Left lung (tissue), 10 donors: ENCODE results near the gene TFPI. TPM values are rescaled to one million over a fixed set of nuclear protein-coding genes. Genes with fewer than 3 reads are reported as not detected.

Experiments
- ATAC-seq: fragments of 200-7000 bp; cut with Tn5 transposase; one replicate; pipeline ENCODE4 v1.9.1; 2020; ENCODE audit warnings: moderate library complexity
- DNase-seq, 4 donors: peaks; one replicate each; pipeline ENCODE4 v3.0.0-alpha.2; 2013 to 2020
- H3K27ac ChIP-seq, 2 donors: fragments of 200-600 bp; sonication (generic) in 1 of 2; one replicate each; pipeline versions ENCODE4 v1.5.0 to v1.8.0; 2020 to 2021
- H3K27me3 ChIP-seq, 2 donors: fragments of 200-600 bp; sonication (generic) in 1 of 2; one replicate each; pipeline versions ENCODE4 v1.5.0 to v1.8.0; 2020 to 2021
- H3K36me3 ChIP-seq, 2 donors: fragments of 200-600 bp; sonication (generic) in 1 of 2; one replicate each; pipeline versions ENCODE4 v1.5.0 to v1.8.0; 2020 to 2021
- H3K4me1 ChIP-seq, 2 donors: fragments of 200-600 bp; one replicate each; pipeline ENCODE4 v1.8.0; 2021
- H3K4me3 ChIP-seq, 2 donors: fragments of 200-600 bp; sonication (generic) in 1 of 2; one replicate each; pipeline versions ENCODE4 v1.5.0 to v1.8.0; 2020 to 2021; ENCODE audit warnings: mild to moderate bottlenecking in 1 of 2
- H3K9me3 ChIP-seq, 2 donors: fragments of 200-600 bp; sonication (generic) in 1 of 2; one replicate each; pipeline versions ENCODE4 v1.5.0 to v1.8.0; 2020 to 2021
- intact Hi-C, 2 donors: fragments of 100-400 bp; cut with DNase I; formaldehyde crosslinking; loops; one replicate each; pipeline versions ENCODE4 v1.11.2 to v1.14.2; 2022
- polyA plus RNA-seq, 6 donors: library from polyadenylated mRNA; unstranded; fragments of 120-200 nt; gene quantifications; one replicate each; pipeline ENCODE4 v1.2.1, GENCODE V29; 2013; ENCODE audit not compliant: insufficient read length in 6 of 6
- total RNA-seq, 2 donors: library from RNA; stranded (reverse); fragmentation: NEBNext Ultra II Directional; extraction: Animal tissue kit (Norgen Biotek cat#: 25700); gene quantifications; one replicate each; pipeline ENCODE4 v1.2.1, GENCODE V29; 2021
- TF ChIP-seq, protein P1 (sequence below), 2 donors: fragments of 200-600 bp; sonication (generic) in 1 of 2; IDR thresholded peaks; one replicate each; pipeline versions ENCODE4 v1.5.0 to v1.8.0; 2021; ENCODE audit warnings: antibody characterized with exemption in 2 of 2
- donor health status: DM: no; HTN: yes; CAD: no.
- donor health status: DM: no; HTN: no; CAD: no.

Gene TFPI
- total and polyA plus RNA-seq, 8 donors, result 132 to 300 (median 163) TPM

DNA sequence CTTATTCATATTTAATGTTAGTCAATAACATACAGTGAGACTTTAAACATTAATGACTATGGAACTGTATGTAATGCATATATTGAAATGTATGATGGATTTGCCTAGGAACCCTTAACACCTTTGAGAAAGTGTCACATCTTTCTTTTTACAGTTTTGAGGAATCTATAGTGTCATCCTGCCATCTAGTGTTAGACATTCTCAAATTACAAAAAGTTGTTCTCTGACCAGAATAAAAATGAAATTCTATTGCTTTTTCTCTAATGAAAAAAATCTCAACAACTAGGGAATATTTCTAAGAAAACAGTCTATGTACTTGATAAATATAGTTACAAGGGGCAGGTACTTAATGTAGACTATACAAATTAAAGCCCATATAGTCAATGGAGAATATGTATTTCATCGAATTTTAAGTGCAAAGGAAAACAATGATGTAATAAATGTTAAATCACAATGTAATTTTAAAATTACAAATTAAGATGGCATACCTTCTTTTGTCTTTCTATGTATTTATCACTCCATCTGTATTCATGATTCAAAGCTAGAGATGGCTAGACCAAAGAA, 101.1 kb downstream of the TFPI start:
- no peaks in the 10 kb centered on the region for H3K4me1 ChIP-seq
- ATAC-seq (no peak), DNase-seq (no peak)

DNA sequence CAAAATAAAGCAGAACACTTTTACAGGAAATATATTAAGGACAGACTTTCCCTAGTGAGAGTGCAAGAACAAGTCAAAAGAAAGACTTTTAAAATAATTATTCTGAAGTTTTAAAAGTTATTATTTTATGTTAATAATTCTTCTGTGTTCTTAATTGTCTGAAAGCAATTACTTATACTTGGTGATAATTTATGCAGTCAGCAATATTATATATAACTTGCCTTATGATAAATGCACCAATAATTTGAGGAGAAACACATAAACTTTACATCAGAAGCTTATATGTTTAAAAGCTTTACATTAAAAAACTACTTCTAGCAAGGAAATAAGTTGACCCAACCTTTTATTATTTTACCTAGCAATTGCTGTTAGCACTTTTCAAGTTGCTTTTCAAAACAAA, 102.7 kb downstream of the TFPI start:
- H3K4me3 ChIP-seq, result no peak overlapping the region
- DNase-seq (no peak), ATAC-seq (no peak)
- H3K4me1 ChIP-seq, result no peaks in the 10 kb centered on the region
- no peaks in the 10 kb centered on the region for H3K9me3 ChIP-seq
- TF ChIP-seq, protein P1, sequence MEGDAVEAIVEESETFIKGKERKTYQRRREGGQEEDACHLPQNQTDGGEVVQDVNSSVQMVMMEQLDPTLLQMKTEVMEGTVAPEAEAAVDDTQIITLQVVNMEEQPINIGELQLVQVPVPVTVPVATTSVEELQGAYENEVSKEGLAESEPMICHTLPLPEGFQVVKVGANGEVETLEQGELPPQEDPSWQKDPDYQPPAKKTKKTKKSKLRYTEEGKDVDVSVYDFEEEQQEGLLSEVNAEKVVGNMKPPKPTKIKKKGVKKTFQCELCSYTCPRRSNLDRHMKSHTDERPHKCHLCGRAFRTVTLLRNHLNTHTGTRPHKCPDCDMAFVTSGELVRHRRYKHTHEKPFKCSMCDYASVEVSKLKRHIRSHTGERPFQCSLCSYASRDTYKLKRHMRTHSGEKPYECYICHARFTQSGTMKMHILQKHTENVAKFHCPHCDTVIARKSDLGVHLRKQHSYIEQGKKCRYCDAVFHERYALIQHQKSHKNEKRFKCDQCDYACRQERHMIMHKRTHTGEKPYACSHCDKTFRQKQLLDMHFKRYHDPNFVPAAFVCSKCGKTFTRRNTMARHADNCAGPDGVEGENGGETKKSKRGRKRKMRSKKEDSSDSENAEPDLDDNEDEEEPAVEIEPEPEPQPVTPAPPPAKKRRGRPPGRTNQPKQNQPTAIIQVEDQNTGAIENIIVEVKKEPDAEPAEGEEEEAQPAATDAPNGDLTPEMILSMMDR (IDR thresholded peaks at IDR 0.05), result no peak
- intact Hi-C loops, result loop anchor here in 1 of 2 donors (10.0 kb wide), 1 partner anchor 587 kb away; no protein-coding TSS in a partner anchor
- H3K27me3 ChIP-seq, result no peaks in the 10 kb centered on the region
- no peaks in the 10 kb centered on the region for H3K36me3 ChIP-seq
- no peak overlapping the region for H3K27ac ChIP-seq

More for the DNA sequence above, 101.1 kb downstream of the TFPI start:
- Histone ChIP-seq H3K36me3 (no peaks in the 10 kb centered on the region), H3K4me3 (no peak overlapping the region), H3K27ac (no peak overlapping the region), H3K27me3 (no peaks in the 10 kb centered on the region), H3K9me3 (no peaks in the 10 kb centered on the region)
- TF ChIP-seq, protein P1 (IDR thresholded peaks at IDR 0.05), result peak; percentile 13 to 25
- intact Hi-C loops, result loop anchor here in 1 of 2 donors (10.0 kb wide), 1 partner anchor 588 kb away; no protein-coding TSS in a partner anchor

DNA sequence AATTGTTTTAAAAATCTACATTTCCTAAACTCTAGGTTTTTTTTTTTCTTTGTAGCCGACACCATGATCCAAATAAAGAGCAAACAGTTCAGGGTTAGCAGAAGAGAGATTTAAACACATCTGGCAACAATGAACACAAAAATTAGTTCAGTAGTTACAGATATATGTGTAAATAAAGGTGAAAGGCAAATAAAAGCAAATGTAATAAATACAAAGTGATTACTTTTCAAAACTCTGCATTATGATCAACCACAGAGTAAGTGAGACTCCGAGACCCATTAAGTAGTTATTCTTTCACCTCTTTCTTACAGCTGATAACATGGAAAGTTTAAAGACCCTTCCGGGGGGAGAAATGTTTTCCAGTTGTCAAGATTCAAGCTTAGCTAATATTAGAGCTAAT, 106.9 kb downstream of the TFPI start:
- H3K9me3 ChIP-seq, result no peaks in the 10 kb centered on the region
- no peak for DNase-seq
- no peaks in the 10 kb centered on the region for H3K27me3 ChIP-seq
- no peak for ATAC-seq
- no peaks in the 10 kb centered on the region for H3K4me1 ChIP-seq
- TF ChIP-seq, protein P1 (IDR thresholded peaks at IDR 0.05), result no peak
- intact Hi-C loops, result loop anchor here in 1 of 2 donors (10.0 kb wide), 1 partner anchor 133 kb away; no protein-coding TSS in a partner anchor
- peak overlapping the region; percentile 13 to 24 for H3K4me3 ChIP-seq
- H3K36me3 ChIP-seq, result no peaks in the 10 kb centered on the region
- peak overlapping the region; percentile 37 to 42 for H3K27ac ChIP-seq

DNA sequence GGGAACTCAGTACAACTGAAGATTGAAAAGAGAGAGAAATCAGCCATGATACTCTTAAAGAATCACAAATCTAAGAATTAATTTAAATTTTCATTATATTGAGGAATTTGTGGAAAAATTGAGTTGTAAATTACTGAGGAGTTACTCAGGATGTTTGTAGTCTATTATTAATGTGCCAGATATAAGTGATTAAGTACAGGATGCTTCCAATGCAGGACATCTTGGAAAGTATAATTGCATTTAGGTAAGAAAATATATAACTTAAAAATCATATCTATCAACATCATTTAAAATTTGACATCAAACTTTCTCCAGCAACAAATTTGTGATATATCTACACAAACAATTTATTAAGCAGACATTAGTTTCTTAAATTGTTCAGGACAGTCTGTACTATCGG, 107.5 kb downstream of the TFPI start:
- TF ChIP-seq, protein P1 (IDR thresholded peaks at IDR 0.05), result no peak
- Histone ChIP-seq H3K9me3 (no peaks in the 10 kb centered on the region), H3K36me3 (no peaks in the 10 kb centered on the region), H3K4me3 (peak overlapping the region; percentile 13 to 24), H3K27me3 (no peaks in the 10 kb centered on the region), H3K27ac (peak overlapping the region; percentile 35 to 42), H3K4me1 (no peaks in the 10 kb centered on the region)
- intact Hi-C loops, result loop anchor here in 1 of 2 donors (10.0 kb wide), 1 partner anchor 132 kb away; no protein-coding TSS in a partner anchor
- ATAC-seq, result no peak
- DNase-seq, result no peak

DNA sequence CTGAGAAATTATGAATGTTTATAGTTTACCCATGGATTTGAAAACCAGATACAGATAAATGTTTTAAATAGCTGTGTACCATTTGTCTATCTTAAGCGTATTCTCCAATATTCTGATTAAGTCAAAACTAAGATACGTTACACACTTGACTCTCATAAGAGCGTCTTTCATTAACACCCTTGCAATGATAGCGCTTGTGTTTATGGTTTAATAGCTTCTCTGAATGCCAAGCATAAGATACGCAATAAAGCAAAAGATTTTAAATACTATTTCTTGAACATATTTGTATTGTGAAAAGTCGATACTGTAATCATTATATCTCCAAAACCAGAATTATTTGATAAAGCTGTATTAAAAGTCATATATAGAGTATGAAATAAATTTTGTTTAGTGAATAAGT, 109.2 kb downstream of the TFPI start:
- TF ChIP-seq, protein P1 (IDR thresholded peaks at IDR 0.05), result no peak
- no peaks in the 10 kb centered on the region for H3K4me1 ChIP-seq
- no peaks in the 10 kb centered on the region for H3K9me3 ChIP-seq
- H3K4me3 ChIP-seq, result peak overlapping the region; percentile 12 to 24
- ATAC-seq, result no peak
- no peaks in the 10 kb centered on the region for H3K36me3 ChIP-seq
- intact Hi-C loops, result loop anchor here in 1 of 2 donors (10.0 kb wide), 1 partner anchor 130 kb away; no protein-coding TSS in a partner anchor
- H3K27me3 ChIP-seq, result no peaks in the 10 kb centered on the region
- H3K27ac ChIP-seq, result peak overlapping the region; percentile 35 to 49
- DNase-seq, result no peak
